T-helper 2 cell treated with Interferon-gamma antibody and Interleukin-4, amounts not matched to agents 5 μg/mL and 100 μg/mL, for 36 hours (primary cell): Measurements from ENCODE around the gene NEU4.
A peak's percentile ranks its signal among the peaks of the same experiment; 100 is the strongest.

Source experiments
- DNase-seq: peaks from one replicate; pipeline ENCODE4 v3.0.0; 2021; ENCODE audit warnings: low spot score
- H3K27ac Mint-ChIP-seq: one replicate; pipeline ENCODE4 v1.8.0; 2021; ENCODE audit warnings: mild to moderate bottlenecking, mixed read lengths
- H3K27me3 Mint-ChIP-seq: one replicate; pipeline ENCODE4 v1.8.0; 2021; ENCODE audit warnings: low read depth, mixed read lengths
- H3K36me3 Mint-ChIP-seq: one replicate; pipeline ENCODE4 v1.8.0; 2021; ENCODE audit warnings: low read depth, mixed read lengths
- H3K4me1 Mint-ChIP-seq: one replicate; pipeline ENCODE4 v1.8.0; 2021; ENCODE audit warnings: low read depth, mixed read lengths
- H3K4me3 Mint-ChIP-seq: one replicate; pipeline ENCODE4 v1.8.0; 2022; ENCODE audit warnings: mild to moderate bottlenecking, moderate library complexity, mixed read lengths
- H3K9me3 Mint-ChIP-seq: one replicate; pipeline ENCODE4 v1.8.0; 2021; ENCODE audit warnings: mixed read lengths

The NEU4 gene

DNA sequence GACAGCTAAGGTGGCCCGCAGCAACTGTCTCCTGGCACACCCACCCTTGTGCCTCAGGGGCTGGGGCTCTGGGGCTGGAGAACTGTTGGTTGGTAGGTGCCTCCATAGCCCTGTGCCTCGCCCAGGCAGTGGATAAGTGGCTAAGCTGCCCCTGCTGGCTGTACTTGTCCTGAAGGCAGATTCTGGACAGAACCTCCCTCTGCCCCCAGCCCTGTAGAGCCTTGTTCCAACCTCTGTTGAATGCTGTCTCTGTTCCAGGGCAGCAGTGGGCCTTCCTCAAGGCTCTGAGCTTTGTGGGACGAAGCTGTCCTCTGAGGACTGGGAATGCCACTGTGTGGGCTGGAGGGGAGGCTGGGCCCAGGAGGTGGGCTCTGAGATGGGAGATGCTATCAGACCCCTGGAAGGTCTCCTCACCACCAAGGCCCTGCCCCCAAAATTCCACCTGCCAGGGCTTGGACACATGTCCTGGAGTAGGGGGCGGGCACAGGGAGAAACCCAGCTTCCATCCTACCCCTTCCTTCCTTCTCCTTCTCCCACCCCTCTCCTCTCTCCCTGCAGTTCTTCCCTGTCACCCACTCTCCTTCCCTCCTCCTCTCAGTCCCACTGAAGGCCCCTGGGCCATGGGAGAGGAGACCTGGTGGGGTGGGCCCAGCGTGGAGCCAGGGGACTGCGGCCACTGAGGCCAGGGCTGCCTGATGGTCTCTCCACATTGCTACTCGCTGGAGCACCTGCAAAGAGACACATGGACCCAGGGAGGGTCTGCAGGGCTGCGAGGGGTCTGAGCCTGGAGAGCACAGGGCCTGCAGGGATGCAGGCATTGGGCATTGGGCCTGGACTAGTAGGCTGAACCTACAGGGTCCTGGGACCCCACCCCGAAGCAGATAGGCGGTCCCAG lies 51.4 kb downstream of the NEU4 start:
- Mint-ChIP-seq H3K9me3 (peaks cover 10% of the 10 kb centered on the region), H3K4me1 (peaks cover 45% of the 10 kb centered on the region), H3K27ac (peak overlapping the region; percentile 47), H3K4me3 (peak overlapping the region; percentile 83), H3K36me3 (peaks cover 6% of the 10 kb centered on the region), H3K27me3 (peaks cover 13% of the 10 kb centered on the region)
- DNase-seq, result no peak

DNA sequence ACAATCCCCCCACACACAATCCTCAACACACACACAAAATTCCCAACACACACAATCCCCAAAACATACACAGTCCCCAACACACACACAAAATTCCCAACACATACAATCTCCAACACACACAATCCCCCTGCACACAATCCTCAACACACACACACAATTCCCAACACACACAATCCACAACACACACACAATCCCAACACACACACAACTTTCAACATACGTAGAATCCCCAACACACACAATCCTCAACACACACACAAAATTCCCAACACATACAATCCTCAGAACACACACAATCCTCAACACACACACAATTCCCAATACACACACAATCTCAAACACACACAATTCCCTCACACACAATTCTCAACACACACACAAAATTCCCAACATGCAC lies 52.3 kb downstream of the NEU4 start:
- Mint-ChIP-seq H3K27me3 (peaks cover 18% of the 10 kb centered on the region), H3K4me3 (peak overlapping the region; percentile 10), H3K4me1 (peaks cover 50% of the 10 kb centered on the region), H3K9me3 (peaks cover 10% of the 10 kb centered on the region), H3K36me3 (peaks cover 6% of the 10 kb centered on the region), H3K27ac (peak overlapping the region; percentile 64)
- DNase-seq, result no peak

DNA sequence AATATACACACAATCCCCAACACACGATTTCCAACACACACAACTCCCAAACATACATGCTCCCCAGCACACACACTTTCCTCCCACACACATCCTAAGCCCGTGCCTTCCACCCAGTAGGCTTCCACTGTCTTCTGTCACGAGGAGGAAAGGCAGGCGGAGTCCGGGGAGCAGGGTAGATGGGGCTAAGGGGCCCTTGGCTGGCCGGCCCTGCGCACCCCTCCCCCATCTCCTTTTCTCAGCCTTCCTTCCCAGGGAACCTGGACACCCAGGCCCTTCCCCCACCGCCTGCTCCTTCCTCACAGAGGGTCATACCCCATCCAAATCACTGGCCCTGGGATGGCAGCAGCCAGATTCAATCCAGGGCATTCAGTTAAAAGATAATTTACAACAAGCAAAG lies 53.1 kb downstream of the NEU4 start:
- DNase-seq, result no peak
- H3K9me3 Mint-ChIP-seq, result peaks cover 10% of the 10 kb centered on the region
- peaks cover 18% of the 10 kb centered on the region for H3K27me3 Mint-ChIP-seq
- peak overlapping the region; percentile 64 for H3K27ac Mint-ChIP-seq
- no peak overlapping the region for H3K4me3 Mint-ChIP-seq
- peaks cover 50% of the 10 kb centered on the region for H3K4me1 Mint-ChIP-seq
- peaks cover 6% of the 10 kb centered on the region for H3K36me3 Mint-ChIP-seq

DNA sequence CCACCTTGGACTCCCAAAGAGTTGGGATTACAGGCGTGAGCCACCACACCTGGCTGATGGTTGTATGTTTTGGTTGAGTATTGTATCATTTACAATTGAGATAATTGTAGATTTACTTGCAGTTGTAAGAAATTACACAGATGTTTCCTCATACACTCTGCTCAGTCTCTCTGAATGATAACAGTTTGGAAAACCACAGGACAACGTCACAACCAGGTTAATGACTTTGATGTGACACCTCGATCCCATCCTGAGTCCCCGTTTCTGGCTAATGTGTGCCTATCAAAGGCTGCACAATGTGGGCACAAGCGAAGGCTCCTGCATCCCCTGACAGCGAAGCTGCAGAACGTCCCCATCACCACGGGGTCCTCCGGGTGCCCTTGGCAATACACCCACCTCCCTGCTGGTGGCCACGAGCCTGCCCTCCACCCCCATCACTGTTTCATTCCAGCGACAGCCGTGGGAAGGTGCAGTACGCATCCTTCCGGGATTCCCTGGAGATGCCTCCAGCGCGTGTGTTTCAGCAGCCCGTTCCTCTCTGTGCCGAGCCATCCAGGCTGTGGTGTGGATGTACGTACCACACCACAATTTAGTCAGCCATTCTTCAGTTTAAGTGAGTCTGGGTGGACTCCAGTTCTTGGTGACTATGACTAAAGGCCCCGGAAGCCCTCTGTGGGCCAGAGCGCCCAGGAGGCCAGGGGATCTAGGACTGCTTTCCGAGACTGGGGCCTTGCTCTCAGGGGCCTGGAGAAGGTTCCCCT lies 54.0 kb downstream of the NEU4 start:
- Mint-ChIP-seq H3K27me3 (peaks cover 18% of the 10 kb centered on the region), H3K36me3 (peaks cover 6% of the 10 kb centered on the region), H3K4me1 (peaks cover 53% of the 10 kb centered on the region), H3K27ac (peak overlapping the region; percentile 80), H3K4me3 (peak overlapping the region; percentile 48), H3K9me3 (peaks cover 10% of the 10 kb centered on the region)
- no peak for DNase-seq

DNA sequence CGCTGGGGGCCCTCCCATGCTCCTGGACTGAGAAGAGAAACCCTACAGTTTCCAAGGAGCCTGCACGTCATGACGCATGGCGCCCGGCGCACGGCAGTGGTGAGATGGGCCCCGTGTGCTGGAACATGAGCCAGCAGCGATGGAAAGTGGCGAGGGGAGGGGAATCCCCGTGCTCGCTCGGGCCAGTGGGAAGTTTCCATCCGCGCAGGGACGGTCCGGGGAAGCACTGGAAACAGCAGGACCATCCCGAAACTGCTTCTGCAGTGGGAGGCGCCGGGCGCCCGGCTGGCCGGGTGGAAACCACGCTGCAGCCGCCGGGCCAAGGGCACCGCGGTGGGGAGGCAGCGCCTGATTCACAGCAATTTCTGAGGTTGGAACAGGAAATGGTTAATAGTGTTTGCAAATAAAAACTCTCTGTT lies 54.6 kb downstream of the NEU4 start:
- Mint-ChIP-seq H3K4me3 (peak overlapping the region; percentile 48), H3K27ac (peak overlapping the region; percentile 80), H3K9me3 (peaks cover 10% of the 10 kb centered on the region), H3K4me1 (peaks cover 59% of the 10 kb centered on the region), H3K36me3 (peaks cover 6% of the 10 kb centered on the region), H3K27me3 (peaks cover 22% of the 10 kb centered on the region)
- peak; percentile 77 for DNase-seq

DNA sequence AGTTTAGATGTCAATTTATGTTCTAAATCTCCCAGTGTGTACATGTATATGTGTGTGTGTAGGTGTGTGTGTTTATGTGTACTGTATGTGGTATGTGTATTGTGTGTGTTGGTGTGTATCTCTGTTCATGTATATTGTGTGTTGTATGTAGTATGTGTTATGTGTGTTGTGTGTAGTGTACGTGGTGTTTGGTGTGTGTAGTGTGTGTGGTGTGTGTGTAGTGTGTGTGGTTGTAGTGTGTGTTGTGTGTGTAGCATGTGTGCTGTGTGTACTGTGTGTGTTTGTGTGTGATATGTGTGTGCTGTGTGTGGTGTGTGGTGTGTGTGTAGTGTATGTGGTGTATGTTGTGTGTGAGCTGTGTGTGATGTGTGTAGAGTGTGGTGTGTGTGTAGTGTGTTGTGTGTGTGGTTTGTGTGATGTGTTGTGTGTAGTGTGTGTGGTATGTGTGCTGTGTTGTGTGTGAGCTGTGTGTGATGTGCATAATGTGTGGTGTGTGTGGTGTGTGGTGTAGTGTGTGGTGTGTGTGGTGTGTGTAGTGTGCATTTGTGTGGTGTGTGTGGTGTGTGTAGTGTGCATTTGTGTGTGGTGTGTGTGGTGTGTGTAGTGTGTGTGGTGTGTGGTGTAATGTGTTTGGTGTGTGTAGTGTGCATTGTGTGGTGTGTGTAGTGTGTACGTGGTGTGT lies 55.3 kb downstream of the NEU4 start:
- Mint-ChIP-seq H3K4me1 (peaks cover 57% of the 10 kb centered on the region), H3K27me3 (peaks cover 22% of the 10 kb centered on the region), H3K4me3 (peak overlapping the region; percentile 56), H3K36me3 (peaks cover 6% of the 10 kb centered on the region), H3K9me3 (peaks cover 10% of the 10 kb centered on the region), H3K27ac (peak overlapping the region; percentile 76)
- DNase-seq, result no peak

DNA sequence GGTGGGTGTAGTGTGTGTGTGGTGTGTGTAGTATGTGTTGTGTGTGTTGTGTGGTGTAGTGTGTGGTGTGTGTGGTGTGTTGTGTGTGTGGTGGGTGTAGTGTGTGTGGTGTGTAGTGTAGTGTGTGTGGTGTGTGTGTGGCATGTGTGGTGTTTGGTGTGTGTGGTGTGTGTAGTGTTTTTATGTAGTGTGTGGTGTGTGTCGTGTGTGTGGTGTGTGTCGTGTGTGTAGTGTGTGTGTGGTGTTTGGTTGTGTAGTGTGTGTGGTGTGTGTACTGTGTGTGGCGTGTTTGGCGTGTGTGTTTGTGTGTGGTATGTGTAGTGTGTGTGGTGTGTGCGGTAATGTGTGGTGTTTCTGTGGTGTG lies 55.8 kb downstream of the NEU4 start:
- H3K9me3 Mint-ChIP-seq, result peaks cover 10% of the 10 kb centered on the region
- peaks cover 54% of the 10 kb centered on the region for H3K4me1 Mint-ChIP-seq
- no peak overlapping the region for H3K4me3 Mint-ChIP-seq
- peaks cover 6% of the 10 kb centered on the region for H3K36me3 Mint-ChIP-seq
- no peak for DNase-seq
- peak overlapping the region; percentile 1 for H3K27ac Mint-ChIP-seq
- peaks cover 22% of the 10 kb centered on the region for H3K27me3 Mint-ChIP-seq

DNA sequence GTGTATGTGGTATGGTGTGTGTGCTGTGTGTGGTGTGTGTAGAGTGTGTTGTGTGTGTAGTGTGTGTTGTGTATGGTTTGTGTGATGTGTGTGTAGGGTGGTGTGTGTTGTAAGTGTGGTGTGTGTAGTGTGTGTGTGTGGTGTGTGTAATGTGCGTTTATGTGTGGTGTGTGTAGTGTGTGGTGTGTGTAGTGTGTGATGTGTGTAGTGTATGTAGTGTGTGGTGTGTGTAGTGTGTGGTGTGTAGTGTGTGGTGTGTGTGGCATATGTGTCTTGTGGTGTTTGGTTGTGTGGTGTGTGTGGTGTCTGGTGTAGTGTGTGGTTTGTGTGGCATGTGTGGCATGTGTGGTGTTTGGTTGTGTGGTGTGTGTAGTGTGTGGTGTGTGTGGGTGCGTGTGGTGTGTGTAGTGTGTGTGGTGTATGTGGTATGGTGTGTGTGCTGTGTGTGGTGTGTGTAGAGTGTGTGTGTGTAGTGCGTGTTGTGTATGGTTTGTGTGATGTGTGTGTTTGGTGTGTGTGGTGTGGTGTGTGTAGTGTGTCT lies 56.5 kb downstream of the NEU4 start:
- Mint-ChIP-seq H3K27ac (peak overlapping the region; percentile 29), H3K4me1 (peaks cover 53% of the 10 kb centered on the region), H3K36me3 (peaks cover 6% of the 10 kb centered on the region), H3K4me3 (no peak overlapping the region), H3K9me3 (peaks cover 10% of the 10 kb centered on the region), H3K27me3 (peaks cover 22% of the 10 kb centered on the region)
- DNase-seq, result no peak

DNA sequence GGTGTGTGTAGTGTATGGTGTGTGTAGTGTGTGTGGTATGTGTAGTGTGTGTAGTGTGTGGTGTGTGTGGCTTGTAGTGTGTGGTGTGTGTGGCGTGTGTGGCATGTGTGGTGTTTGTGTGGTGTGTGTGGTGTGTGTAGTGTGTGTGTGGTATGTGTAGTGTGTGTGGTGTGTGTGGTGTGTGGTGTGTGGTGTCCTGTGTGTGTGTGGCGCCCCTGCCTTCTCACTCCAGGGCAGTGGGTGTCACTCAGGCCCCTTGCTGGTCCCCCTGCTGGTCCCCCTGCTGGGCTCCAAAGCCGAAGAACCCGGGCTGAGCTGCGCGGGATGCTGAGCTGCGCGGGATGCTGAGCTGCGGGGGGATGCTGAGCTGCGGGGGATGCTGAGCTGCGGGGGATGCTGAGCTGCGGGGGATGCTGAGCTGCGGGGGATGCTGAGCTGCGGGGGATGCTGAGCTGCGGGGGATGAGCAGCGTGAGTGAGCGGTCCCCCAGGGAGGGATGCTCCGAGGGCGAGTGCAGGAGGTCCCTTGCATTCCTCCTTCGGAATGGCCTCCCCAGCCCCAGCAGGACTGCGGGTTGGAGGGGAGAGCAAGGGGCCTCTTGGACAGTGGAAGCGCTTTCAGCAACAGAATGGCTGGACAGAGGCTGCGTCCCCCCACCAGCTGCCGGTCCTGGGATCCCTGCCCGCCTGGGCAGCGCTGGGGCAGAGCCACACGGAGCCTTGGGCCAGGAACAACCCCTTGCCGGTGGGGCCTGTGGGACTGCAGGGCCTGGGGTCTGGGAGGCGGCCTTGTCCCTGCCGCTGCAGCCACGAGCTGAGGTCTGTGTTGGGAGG lies 57.2 kb downstream of the NEU4 start:
- peaks cover 6% of the 10 kb centered on the region for H3K36me3 Mint-ChIP-seq
- no peak overlapping the region for H3K4me3 Mint-ChIP-seq
- DNase-seq, result no peak
- H3K27me3 Mint-ChIP-seq, result peaks cover 22% of the 10 kb centered on the region
- peaks cover 48% of the 10 kb centered on the region for H3K4me1 Mint-ChIP-seq
- H3K9me3 Mint-ChIP-seq, result peaks cover 10% of the 10 kb centered on the region
- H3K27ac Mint-ChIP-seq, result peak overlapping the region; percentile 29
